GM13977 (cell line): ENCODE measurements around the gene PRIM2.
"Not testable (repeated sequence)": the region's sequence is repeated elsewhere in the genome, so short reads cannot be mapped to it uniquely, and the experiment has no call there.

Source experiments
- DNase-seq: peaks from one replicate; pipeline ENCODE4 v3.0.0; 2012; ENCODE audit warnings: low spot score
- CTCF ChIP-seq: IDR thresholded peaks from 2 replicates; pipeline ENCODE4 v1.5.1; 2012; ENCODE audit warnings: mild to moderate bottlenecking, control low read depth; ENCODE audit not compliant: insufficient read depth; ENCODE audit errors: extremely low read depth, missing control alignments
- in situ Hi-C: fragments of 300-500 bp; cut with MboI; formaldehyde crosslinking; loops from one replicate; pipeline ENCODE4 v1.12.0; 2022; ENCODE audit warnings: low sequenced_read_pairs, low pct_unique_long_range_greater_than_20kb, mixed read lengths, inconsistent platforms; ENCODE audit not compliant: unreplicated experiment

PRIM2 gene

DNA sequence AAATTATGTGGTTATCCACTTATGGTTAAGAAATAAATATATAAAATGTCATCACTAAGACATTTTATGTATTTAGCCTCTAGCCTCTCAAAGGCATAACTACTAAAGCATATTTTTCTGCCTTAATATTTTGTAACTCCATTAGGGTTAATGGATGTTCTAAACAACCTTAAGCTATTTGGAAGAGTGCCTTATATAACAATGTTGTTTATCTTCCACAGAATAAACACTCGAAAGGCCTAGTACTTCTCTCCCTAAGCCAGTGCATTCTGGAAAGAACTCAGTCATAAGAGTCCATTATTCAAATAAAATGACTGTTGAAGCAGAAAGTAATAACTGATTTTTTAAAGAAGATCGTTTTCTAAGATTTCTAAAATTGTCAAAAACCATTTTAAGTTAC lies 15.0 kb upstream of the PRIM2 start:
- in situ Hi-C loops = loop anchor here (25.0 kb wide), 3 partner anchors 290 to 940 kb away; no protein-coding TSS in a partner anchor
- no peak for DNase-seq
- TF ChIP-seq CTCF = no peak

GRCh38 chr6:57303931-57304681 lies 13.3 kb upstream of the PRIM2 start:
- DNase-seq = no peak
- TF ChIP-seq CTCF = no peak
- in situ Hi-C loops = loop anchor here (25.0 kb wide), 3 partner anchors 292 to 942 kb away; no protein-coding TSS in a partner anchor

GRCh38 chr6:57305107-57305506 lies 12.3 kb upstream of the PRIM2 start:
- no peak for DNase-seq
- in situ Hi-C loops = loop anchor here (25.0 kb wide), 3 partner anchors 293 to 943 kb away; no protein-coding TSS in a partner anchor
- no peak for TF ChIP-seq CTCF

DNA sequence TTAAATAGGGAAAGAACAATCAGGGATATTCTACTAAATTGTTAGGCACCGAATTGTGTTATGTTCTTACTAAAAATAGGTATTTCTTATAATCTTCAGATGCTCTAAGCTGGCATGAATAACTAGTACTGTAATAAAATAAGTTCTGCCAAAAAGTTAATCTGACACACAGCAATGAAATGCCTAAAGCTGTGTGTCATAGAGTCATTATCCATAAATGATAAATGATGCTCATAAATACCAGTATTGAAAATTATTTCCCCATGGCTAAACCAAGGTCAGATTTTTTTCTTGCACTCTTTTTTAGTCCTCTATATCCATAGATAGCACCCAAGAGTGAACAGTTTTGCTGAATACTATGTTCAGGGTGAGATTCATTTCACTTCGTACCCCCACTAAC lies 11.7 kb upstream of the PRIM2 start:
- in situ Hi-C loops = loop anchor here (25.0 kb wide), 3 partner anchors 293 to 943 kb away; no protein-coding TSS in a partner anchor
- TF ChIP-seq CTCF = no peak
- DNase-seq = no peak

DNA sequence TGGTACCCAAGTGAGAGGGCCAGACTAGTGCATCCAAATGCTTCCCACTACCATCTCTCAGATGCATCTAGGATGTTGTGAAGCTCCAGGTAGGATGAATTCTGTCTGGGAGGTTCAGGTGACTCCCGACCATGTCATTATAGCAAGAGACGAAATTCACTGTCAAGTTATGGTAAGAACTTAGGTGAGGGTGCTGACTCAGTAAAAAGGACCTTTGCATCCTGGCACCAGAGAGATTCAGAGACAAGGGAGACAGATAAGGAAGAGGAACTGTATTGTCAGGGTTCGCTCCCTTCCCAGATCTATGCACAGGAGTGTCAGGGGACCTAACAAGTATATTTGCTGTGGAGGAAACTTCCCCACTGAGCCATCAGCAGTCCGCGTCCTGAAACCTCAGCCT lies 11.2 kb upstream of the PRIM2 start:
- DNase-seq = no peak
- in situ Hi-C loops = loop anchor here (25.0 kb wide), 3 partner anchors 294 to 944 kb away; no protein-coding TSS in a partner anchor
- TF ChIP-seq CTCF = no peak

DNA sequence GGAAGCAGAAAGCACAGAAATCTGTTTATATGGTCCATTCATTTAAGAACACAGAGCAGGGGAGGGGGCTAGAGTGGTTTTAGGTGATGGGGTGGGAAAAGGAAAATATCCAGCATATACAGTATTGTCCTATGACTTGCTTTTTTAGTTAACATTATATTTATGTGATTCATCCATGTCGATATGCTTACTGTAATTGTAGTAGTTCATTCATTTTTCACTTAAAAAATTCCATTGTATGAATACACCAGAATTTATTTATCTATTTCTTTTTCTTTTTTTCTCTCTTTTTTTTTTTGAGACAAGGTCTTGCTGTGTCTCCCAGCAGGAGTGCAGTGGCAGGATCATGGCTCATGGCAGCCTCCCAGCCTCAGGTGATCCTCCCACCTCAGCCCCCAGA lies 9.6 kb upstream of the PRIM2 start:
- no peak for DNase-seq
- TF ChIP-seq CTCF = no peak
- in situ Hi-C loops = loop anchor here (25.0 kb wide), 3 partner anchors 296 to 946 kb away; no protein-coding TSS in a partner anchor

DNA sequence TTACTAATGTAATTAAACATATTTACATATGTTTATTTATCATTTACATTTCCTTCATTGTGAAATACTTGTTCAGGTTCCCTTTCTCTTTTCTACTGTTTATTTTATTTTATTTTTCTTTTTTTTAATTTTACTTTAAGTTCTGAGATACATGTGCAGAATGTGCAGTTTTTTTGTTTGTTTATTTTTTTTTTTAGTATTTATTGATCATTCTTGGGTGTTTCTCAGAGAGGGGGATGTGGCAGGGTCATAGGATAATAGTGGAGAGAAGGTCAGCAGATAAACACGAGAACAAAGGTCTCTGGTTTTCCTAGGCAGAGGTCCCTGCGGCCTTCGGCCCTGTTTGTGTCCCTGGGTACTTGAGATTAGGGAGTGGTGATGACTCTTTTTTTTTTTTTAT lies 8.7 kb upstream of the PRIM2 start:
- not testable (repeated sequence) for DNase-seq
- in situ Hi-C loops = loop anchor here (25.0 kb wide), 3 partner anchors 296 to 946 kb away; no protein-coding TSS in a partner anchor

DNA sequence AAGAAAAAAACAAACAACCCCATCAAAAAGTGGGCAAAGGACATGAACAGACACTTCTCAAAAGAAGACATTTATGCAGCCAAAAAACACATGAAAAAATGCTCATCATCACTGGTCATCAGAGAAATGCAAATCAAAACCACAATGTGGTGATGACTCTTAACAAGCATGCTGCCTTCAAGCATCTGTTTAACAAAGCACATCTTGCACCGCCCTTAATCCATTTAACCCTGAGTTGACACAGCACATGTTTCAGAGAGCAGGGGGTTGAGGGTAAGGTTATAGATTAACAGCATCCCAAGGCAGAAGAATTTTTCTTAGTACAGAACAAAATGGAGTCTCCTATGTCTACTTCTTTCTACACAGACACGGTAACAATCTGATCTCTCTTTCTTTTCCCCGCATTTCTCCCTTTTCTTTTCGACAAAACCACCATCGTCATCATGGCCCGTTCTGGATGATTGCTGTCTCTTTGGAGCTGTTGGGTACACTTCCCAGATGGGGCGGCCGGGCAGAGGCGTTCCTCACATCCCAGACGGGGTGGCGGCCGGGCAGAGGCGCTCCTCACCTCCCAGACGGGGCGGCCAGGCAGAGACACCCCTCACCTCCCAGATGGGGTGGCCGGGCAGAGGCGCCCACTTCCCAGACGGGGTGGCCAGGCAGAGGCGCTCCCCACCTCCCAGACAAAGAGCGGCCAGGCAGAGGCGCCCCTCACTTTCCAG lies 7.2 kb upstream of the PRIM2 start:
- in situ Hi-C loops = loop anchor here (25.0 kb wide), 3 partner anchors 298 to 948 kb away; no protein-coding TSS in a partner anchor
- not testable (repeated sequence) for DNase-seq
